Measurements from ENCODE around the gene RPP21. TPM values are rescaled to one million over a fixed set of nuclear protein-coding genes. Genes with fewer than 3 reads are reported as not detected.

Gene RPP21
- total RNA-seq, 3 donors from 2014 or later (not counting 1 experiment from before 2014, with no cell fraction given), result 24.6 to 33.3 (median 31.4) TPM

DNA sequence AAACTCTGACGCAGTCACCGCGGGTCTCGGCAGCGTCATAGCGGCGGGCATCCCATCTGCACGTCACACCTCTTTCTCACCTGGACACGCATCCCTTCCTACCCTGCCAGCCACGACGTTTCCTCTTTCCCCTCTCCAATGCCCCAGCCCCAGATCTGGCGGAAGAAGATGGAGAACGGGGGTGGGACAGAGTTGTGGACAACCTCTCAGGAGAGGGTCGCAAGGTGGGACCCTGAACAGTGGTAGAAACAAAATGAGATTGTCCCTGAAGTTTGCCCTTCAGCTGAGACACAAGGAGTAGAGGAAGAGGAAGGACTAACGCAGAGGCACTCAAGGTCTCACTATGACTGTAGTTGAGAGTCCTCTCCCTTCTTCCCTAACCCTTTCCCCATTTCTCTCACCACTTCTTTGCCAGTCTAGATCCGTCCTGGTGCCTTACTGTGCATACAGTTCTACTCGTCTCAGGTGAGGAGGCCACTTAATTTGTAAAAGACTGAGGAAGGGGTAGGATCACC, 17.7 kb upstream of the RPP21 start:
- TF ChIP-seq, protein P1, sequence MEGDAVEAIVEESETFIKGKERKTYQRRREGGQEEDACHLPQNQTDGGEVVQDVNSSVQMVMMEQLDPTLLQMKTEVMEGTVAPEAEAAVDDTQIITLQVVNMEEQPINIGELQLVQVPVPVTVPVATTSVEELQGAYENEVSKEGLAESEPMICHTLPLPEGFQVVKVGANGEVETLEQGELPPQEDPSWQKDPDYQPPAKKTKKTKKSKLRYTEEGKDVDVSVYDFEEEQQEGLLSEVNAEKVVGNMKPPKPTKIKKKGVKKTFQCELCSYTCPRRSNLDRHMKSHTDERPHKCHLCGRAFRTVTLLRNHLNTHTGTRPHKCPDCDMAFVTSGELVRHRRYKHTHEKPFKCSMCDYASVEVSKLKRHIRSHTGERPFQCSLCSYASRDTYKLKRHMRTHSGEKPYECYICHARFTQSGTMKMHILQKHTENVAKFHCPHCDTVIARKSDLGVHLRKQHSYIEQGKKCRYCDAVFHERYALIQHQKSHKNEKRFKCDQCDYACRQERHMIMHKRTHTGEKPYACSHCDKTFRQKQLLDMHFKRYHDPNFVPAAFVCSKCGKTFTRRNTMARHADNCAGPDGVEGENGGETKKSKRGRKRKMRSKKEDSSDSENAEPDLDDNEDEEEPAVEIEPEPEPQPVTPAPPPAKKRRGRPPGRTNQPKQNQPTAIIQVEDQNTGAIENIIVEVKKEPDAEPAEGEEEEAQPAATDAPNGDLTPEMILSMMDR (IDR thresholded peaks at IDR 0.05), result no peak
- H3K9me3 ChIP-seq (ENCODE audit: control insufficient read depth, insufficient read depth, low read length), result no peaks in the 10 kb centered on the region
- Mint-ChIP-seq H3K4me3 (peak overlapping the region; percentile 99), H3K36me3 (peaks cover 23% of the 10 kb centered on the region), H3K4me1 (peaks cover 41 to 53% of the 10 kb centered on the region in 2 donors), H3K27ac (peak overlapping the region; percentile 98 to 99), H3K9me3 (no peaks in the 10 kb centered on the region), H3K27me3 (ENCODE audit: low read depth in 2 of 2) (no peaks in the 10 kb centered on the region)
- H3K4me3 ChIP-seq (ENCODE audit: low read length), result peak overlapping the region; percentile 88
- 4% methylated on average over 14 of the region's 17 CpGs for WGBS (ENCODE audit: insufficient coverage)
- ATAC-seq (no peak), DNase-seq (no peak)
- H3K27ac ChIP-seq (ENCODE audit: low read length), result peak overlapping the region; percentile 85
- H3K27me3 ChIP-seq (ENCODE audit: control insufficient read depth, insufficient read depth, low read length), result no peaks in the 10 kb centered on the region
- peaks cover 32% of the 10 kb centered on the region for H3K4me1 ChIP-seq (ENCODE audit: control insufficient read depth, insufficient read depth, low read length)
- intact Hi-C loops (cut with micrococcal nuclease), result loop anchor here (2.0 kb wide), 2 partner anchors 260 to 290 kb away; partner anchors contain the start of genes MRPS18B, PPP1R10 and PPP1R11
- peaks cover 27% of the 10 kb centered on the region for H3K36me3 ChIP-seq (ENCODE audit: control insufficient read depth, insufficient read depth, low read length)

DNA sequence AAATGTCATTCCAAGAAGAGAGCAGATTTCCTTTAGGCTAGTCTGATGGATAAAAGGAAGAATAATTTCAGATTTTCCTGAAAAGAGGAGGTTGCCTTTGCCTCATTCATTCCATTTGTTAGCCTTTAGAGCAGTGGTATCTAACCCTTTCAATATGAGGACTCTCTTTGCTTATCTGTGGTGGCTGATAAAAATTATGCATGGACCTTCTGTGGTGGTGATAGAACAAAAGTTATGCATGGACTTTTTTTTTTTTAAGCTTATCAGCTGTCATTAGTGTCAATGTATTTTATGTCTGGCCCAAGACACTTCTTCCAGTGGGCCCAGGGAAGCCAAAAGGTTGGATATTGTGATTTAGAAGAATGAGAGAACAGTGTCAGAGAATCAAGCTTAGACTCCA, 16.6 kb upstream of the RPP21 start:
- Mint-ChIP-seq H3K9me3 (no peaks in the 10 kb centered on the region), H3K27ac (peak overlapping the region; percentile 98 to 99), H3K4me1 (peaks cover 38 to 47% of the 10 kb centered on the region in 2 donors), H3K36me3 (peaks cover 23% of the 10 kb centered on the region), H3K4me3 (peak overlapping the region; percentile 99), H3K27me3 (ENCODE audit: low read depth in 2 of 2) (no peaks in the 10 kb centered on the region)
- TF ChIP-seq, protein P1 (IDR thresholded peaks at IDR 0.05), result no peak
- Histone ChIP-seq H3K9me3 (ENCODE audit: control insufficient read depth, insufficient read depth, low read length) (no peaks in the 10 kb centered on the region), H3K4me1 (ENCODE audit: control insufficient read depth, insufficient read depth, low read length) (peaks cover 21% of the 10 kb centered on the region), H3K27ac (ENCODE audit: low read length) (no peak overlapping the region), H3K27me3 (ENCODE audit: control insufficient read depth, insufficient read depth, low read length) (no peaks in the 10 kb centered on the region), H3K4me3 (ENCODE audit: low read length) (no peak overlapping the region), H3K36me3 (ENCODE audit: control insufficient read depth, insufficient read depth, low read length) (peaks cover 34% of the 10 kb centered on the region)
- DNase-seq (no peak), ATAC-seq (no peak)
- intact Hi-C loops (cut with micrococcal nuclease), result no loop called here

DNA sequence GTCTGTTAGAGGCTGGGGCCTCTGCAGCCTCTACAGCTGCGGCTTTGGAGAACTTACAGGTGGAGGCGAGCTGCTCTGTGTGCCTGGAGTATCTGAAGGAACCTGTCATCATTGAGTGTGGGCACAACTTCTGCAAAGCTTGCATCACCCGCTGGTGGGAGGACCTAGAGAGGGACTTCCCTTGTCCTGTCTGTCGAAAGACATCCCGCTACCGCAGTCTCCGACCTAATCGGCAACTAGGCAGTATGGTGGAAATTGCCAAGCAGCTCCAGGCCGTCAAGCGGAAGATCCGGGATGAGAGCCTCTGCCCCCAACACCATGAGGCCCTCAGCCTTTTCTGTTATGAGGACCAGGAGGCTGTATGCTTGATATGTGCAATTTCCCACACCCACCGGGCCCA, 15.6 kb upstream of the RPP21 start:
- no peak for DNase-seq
- Mint-ChIP-seq H3K27me3 (ENCODE audit: low read depth in 2 of 2) (no peaks in the 10 kb centered on the region), H3K4me1 (peaks cover 33 to 39% of the 10 kb centered on the region in 2 donors), H3K36me3 (peaks cover 23% of the 10 kb centered on the region), H3K27ac (peak overlapping the region in 1 of 2 donors; percentile 99), H3K4me3 (no peak overlapping the region), H3K9me3 (no peaks in the 10 kb centered on the region)
- Histone ChIP-seq H3K9me3 (ENCODE audit: control insufficient read depth, insufficient read depth, low read length) (no peaks in the 10 kb centered on the region), H3K4me1 (ENCODE audit: control insufficient read depth, insufficient read depth, low read length) (peaks cover 20% of the 10 kb centered on the region), H3K36me3 (ENCODE audit: control insufficient read depth, insufficient read depth, low read length) (peaks cover 43% of the 10 kb centered on the region), H3K4me3 (ENCODE audit: low read length) (no peak overlapping the region), H3K27me3 (ENCODE audit: control insufficient read depth, insufficient read depth, low read length) (no peaks in the 10 kb centered on the region), H3K27ac (ENCODE audit: low read length) (no peak overlapping the region)
- TF ChIP-seq, protein P1 (IDR thresholded peaks at IDR 0.05), result no peak
- 99% methylated on average over 11 of the region's 12 CpGs for WGBS (ENCODE audit: insufficient coverage)
- no peak for ATAC-seq
- intact Hi-C loops (cut with micrococcal nuclease), result no loop called here

DNA sequence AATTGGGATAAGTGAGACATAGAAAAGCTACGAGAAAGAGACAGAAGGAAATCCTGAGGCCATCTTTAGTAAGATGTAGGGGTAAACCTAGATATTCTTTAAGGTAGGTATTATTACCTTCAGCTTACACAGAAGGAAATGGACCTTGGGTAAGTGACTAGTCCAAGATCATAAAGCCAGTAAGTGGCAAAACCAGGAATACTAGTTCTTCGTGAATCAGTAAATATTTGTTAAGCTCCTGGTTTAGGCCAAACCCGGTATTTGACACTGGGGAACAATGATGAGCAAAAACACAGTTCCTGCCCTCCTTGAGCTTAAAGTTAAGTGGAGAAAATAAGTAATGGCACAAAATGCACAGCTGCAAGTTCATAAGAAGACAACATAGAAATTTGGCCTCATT, 13.0 kb upstream of the RPP21 start:
- Histone ChIP-seq H3K27ac (ENCODE audit: low read length) (no peak overlapping the region), H3K27me3 (ENCODE audit: control insufficient read depth, insufficient read depth, low read length) (no peaks in the 10 kb centered on the region), H3K4me1 (ENCODE audit: control insufficient read depth, insufficient read depth, low read length) (peaks cover 5% of the 10 kb centered on the region), H3K4me3 (ENCODE audit: low read length) (no peak overlapping the region), H3K9me3 (ENCODE audit: control insufficient read depth, insufficient read depth, low read length) (no peaks in the 10 kb centered on the region), H3K36me3 (ENCODE audit: control insufficient read depth, insufficient read depth, low read length) (peaks cover 64% of the 10 kb centered on the region)
- intact Hi-C loops (cut with micrococcal nuclease), result no loop called here
- Mint-ChIP-seq H3K27ac (no peak overlapping the region), H3K9me3 (no peaks in the 10 kb centered on the region), H3K4me1 (peaks cover 13% of the 10 kb centered on the region in 2 donors), H3K36me3 (peaks cover 40% of the 10 kb centered on the region), H3K27me3 (ENCODE audit: low read depth in 2 of 2) (no peaks in the 10 kb centered on the region), H3K4me3 (no peak overlapping the region)
- ATAC-seq (no peak), DNase-seq (no peak)
- 94% methylated on average over 3 of the region's 3 CpGs for WGBS (ENCODE audit: insufficient coverage)
- TF ChIP-seq, protein P1 (IDR thresholded peaks at IDR 0.05), result no peak
